Activated naive CD8-positive, alpha-beta T cell treated with anti-CD3 and anti-CD28 coated beads for 36 hours (primary cell): Measurements from ENCODE around the gene TYW1B. TPM values are rescaled to one million over a fixed set of nuclear protein-coding genes. Genes with fewer than 3 reads are reported as not detected.
"Not testable (repeated sequence)": the region's sequence is repeated elsewhere in the genome, so short reads cannot be mapped to it uniquely, and the experiment has no call there.

Experiments used
- DNase-seq: peaks from one replicate; pipeline ENCODE4 v3.0.0; 2021
- H3K27ac Mint-ChIP-seq: one replicate; pipeline ENCODE4 v1.8.0; 2022; ENCODE audit warnings: mild to moderate bottlenecking, moderate library complexity, mixed read lengths
- H3K27me3 Mint-ChIP-seq: one replicate; pipeline ENCODE4 v1.8.0; 2022; ENCODE audit warnings: mild to moderate bottlenecking, mixed read lengths
- H3K36me3 Mint-ChIP-seq: one replicate; pipeline ENCODE4 v1.8.0; 2021; ENCODE audit warnings: mild to moderate bottlenecking, mixed read lengths
- H3K4me1 Mint-ChIP-seq: one replicate; pipeline ENCODE4 v1.8.0; 2021; ENCODE audit warnings: mixed read lengths
- H3K4me3 Mint-ChIP-seq: one replicate; pipeline ENCODE4 v1.8.0; 2022; ENCODE audit warnings: mild to moderate bottlenecking, moderate library complexity, mixed read lengths
- H3K9me3 Mint-ChIP-seq: one replicate; pipeline ENCODE4 v1.8.0; 2022; ENCODE audit warnings: mixed read lengths
- total RNA-seq, 2 experiments: library from RNA; stranded (reverse); gene quantifications; one replicate each; pipeline ENCODE4 v1.2.3, GENCODE V29; 2021

The TYW1B gene
- total RNA-seq, 2 experiments from 2014 or later, result 3.7 to 3.8 TPM

DNA sequence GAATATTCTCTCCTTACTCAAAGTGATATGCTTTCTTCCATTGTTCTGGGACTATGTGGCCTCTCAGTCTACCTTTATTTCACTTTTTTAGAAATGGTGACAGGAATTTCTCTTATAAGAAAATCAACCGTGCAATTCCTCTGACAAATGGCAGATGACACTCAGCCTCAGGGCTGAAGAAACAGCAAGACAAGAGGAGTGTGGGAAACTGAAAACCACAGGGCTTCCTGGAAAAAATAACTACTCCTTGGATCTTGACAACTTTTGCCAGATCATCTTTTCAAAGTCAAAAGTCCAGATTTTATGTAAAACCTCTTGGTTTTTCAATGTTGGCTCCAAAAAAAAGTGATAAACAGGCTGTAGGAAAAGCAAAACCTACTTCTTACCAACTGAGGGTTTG is 121.5 kb downstream of the TYW1B start:
- no peak overlapping the region for H3K27ac Mint-ChIP-seq
- no peak for DNase-seq
- H3K36me3 Mint-ChIP-seq, result peaks cover 42% of the 10 kb centered on the region
- H3K9me3 Mint-ChIP-seq, result peaks cover 4% of the 10 kb centered on the region
- no peaks in the 10 kb centered on the region for H3K27me3 Mint-ChIP-seq
- H3K4me1 Mint-ChIP-seq, result no peaks in the 10 kb centered on the region
- no peak overlapping the region for H3K4me3 Mint-ChIP-seq

DNA sequence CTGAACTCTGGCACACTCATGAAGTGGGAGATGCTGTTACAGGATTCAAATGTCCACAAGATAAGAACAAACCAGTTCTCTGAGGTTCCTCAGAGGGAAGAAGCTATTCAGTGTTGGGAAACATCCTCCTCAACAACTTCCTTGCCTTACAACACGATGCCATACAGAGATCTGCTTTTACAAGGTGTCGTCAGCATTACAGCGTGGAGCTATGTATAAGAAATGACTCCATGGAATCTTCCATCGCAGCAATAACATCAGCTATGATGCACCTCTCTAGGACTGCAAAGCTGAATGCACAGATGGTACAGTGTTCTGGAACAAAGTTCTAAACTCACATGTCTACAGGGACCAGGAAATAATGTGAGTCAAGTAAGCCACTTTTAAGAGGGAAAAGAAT is 122.3 kb downstream of the TYW1B start:
- H3K9me3 Mint-ChIP-seq, H3K27me3 Mint-ChIP-seq, H3K4me1 Mint-ChIP-seq, H3K4me3 Mint-ChIP-seq, DNase-seq, H3K27ac Mint-ChIP-seq: not testable (repeated sequence)
- peaks cover 39% of the 10 kb centered on the region for H3K36me3 Mint-ChIP-seq

DNA sequence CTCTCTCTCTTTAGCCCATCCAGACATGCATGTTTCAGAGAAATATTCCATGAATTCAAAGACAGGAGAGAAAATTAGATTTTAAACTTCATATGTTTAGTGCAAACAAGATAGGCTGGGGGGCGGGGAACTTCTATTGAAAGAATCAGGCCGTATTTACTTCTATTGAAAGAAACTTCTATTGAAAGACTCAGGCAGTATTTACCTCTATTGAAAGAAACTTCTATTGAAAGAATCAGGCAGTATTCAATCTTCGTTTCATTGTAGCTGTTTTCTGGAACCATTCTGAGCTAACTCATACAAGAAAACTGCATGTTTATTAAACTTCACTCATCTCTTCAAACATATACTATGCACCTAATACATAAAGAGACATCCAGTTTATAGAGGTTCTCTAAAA is 123.1 kb downstream of the TYW1B start:
- Mint-ChIP-seq H3K27me3 (no peaks in the 10 kb centered on the region), H3K4me1 (no peaks in the 10 kb centered on the region)

DNA sequence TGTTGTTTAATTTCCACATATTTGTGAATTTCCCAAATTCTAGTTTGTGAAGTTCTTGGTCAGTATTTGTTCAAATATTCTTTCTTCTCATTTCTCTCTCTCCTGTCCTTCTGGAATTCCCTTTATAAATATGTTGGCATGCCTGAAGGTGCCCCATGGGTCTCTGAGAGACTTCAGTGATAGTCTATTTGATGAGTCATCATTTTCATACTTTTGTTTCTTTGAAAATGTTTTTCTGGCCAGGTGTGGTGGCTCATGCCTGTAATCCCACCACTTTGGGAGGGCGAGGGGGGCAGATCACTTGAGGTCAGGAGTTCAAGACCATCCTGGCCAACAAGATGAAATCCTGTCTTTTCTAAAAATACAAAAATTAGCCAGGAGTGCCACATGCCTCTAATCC is 127.5 kb downstream of the TYW1B start:
- DNase-seq, H3K4me3 Mint-ChIP-seq, H3K27me3 Mint-ChIP-seq, H3K9me3 Mint-ChIP-seq, H3K27ac Mint-ChIP-seq, H3K36me3 Mint-ChIP-seq, H3K4me1 Mint-ChIP-seq: not testable (repeated sequence)

More for the DNA sequence above, 123.1 kb downstream of the TYW1B start:
- no peak overlapping the region for H3K4me3 Mint-ChIP-seq
- H3K9me3 Mint-ChIP-seq, result peaks cover 4% of the 10 kb centered on the region
- H3K36me3 Mint-ChIP-seq, result peaks cover 33% of the 10 kb centered on the region
- no peak for DNase-seq
- H3K27ac Mint-ChIP-seq, result no peak overlapping the region

DNA sequence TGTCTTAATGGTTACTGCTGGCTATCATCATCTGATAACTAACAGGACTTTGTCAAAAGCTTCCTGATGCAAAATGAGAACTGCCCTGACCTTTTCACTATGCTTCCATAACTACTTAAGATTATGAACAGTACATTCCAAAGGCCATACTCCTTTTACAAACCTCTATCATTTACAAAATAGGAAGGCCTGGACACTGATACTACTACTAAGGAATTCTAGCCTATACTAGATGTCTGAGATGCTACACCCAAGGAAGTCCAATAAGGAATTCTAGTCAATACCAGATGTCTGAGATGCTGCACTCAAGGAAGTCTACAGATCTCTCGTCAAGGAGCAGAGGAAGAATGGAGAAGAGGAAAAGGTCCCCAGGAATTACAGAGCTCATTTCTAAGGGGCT is 130.9 kb downstream of the TYW1B start:
- peaks cover 11% of the 10 kb centered on the region for H3K36me3 Mint-ChIP-seq
- H3K27me3 Mint-ChIP-seq, H3K27ac Mint-ChIP-seq, H3K4me1 Mint-ChIP-seq, DNase-seq, H3K9me3 Mint-ChIP-seq, H3K4me3 Mint-ChIP-seq: not testable (repeated sequence)

DNA sequence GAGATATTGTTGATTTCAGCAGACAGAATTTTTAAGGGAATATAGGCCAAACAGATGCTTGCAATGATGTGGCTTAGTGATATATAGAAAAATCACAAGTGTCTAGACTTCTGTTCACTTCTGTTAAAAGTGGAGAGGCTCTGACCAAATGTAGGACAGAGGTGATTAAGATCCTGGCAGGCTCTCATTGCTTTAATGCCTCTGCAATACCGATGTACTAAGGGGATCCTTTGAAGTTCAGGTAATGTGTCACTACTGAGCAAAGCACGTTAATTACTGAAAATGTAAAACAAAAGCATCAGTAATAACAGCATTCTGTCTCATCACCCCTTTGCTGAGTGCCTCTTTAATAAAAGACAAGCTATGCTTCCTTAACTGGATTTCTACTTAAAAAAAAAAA is 131.4 kb downstream of the TYW1B start:
- not testable (repeated sequence) for H3K27me3 Mint-ChIP-seq, H3K27ac Mint-ChIP-seq, H3K36me3 Mint-ChIP-seq, H3K9me3 Mint-ChIP-seq, H3K4me1 Mint-ChIP-seq, H3K4me3 Mint-ChIP-seq, DNase-seq

DNA sequence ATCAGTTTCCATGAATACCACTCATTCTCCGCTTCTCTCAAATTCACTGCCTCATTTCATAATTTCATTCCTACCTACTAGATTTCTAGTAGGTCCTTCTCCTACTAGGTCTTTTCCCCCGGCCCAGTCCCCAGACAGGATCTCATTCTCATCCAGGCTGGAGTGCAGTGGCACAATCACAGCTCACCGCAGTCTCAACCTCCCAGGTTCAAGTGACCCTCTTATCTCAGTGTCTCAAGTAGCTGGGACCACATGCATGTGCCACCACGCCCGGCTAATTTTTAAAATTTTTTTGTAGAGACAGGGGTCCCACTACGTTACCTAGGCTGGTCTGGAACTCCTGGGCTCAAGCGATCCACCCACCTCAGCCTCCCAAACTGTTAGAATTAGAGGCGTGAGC is 132.5 kb downstream of the TYW1B start:
- H3K4me3 Mint-ChIP-seq, H3K36me3 Mint-ChIP-seq, H3K9me3 Mint-ChIP-seq, H3K4me1 Mint-ChIP-seq, H3K27me3 Mint-ChIP-seq, DNase-seq, H3K27ac Mint-ChIP-seq: not testable (repeated sequence)

DNA sequence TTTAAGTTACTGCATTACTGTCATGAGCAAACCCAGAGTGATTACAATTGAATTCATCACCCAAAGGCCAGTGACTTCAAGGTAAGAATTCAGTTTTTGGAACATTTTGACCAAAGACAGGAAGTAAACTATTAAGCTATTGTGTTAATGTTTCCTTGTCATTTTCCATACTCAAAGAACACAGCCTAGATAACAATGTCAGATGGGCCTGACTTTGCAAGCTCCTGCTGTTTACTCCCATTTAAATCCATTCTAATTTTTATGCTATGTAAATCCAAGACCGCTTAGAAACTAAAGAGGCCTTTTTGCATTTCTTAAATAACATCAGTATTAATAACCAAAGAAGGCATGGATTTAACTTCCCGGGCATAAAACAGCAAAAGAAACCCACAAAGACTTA is 136.6 kb downstream of the TYW1B start:
- H3K36me3 Mint-ChIP-seq, result peaks cover 12% of the 10 kb centered on the region

DNA sequence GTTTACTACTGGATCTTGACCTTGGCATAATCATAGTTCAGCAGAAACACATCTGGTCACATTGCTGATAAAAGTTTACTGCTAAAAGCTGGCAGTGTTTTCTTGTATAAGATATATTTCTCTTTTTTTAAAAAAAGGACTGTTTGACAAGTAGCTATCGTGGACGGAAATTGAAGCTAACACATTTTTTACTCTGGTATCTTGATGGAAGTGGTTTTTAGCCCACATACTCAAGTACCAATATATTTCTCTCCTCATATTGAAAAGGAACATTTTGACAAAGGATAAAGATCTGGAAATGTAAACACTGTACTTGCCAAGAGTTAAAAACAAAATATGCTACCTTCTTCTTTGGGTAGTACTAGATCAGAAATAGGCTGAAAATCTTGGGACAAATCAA is 137.8 kb downstream of the TYW1B start:
- not testable (repeated sequence) for H3K4me3 Mint-ChIP-seq, DNase-seq, H3K27ac Mint-ChIP-seq, H3K4me1 Mint-ChIP-seq, H3K27me3 Mint-ChIP-seq, H3K9me3 Mint-ChIP-seq
- H3K36me3 Mint-ChIP-seq, result peaks cover 14% of the 10 kb centered on the region

More for the DNA sequence above, 136.6 kb downstream of the TYW1B start:
- H3K9me3 Mint-ChIP-seq, H3K4me3 Mint-ChIP-seq, H3K27me3 Mint-ChIP-seq, H3K27ac Mint-ChIP-seq, H3K4me1 Mint-ChIP-seq, DNase-seq: not testable (repeated sequence)

DNA sequence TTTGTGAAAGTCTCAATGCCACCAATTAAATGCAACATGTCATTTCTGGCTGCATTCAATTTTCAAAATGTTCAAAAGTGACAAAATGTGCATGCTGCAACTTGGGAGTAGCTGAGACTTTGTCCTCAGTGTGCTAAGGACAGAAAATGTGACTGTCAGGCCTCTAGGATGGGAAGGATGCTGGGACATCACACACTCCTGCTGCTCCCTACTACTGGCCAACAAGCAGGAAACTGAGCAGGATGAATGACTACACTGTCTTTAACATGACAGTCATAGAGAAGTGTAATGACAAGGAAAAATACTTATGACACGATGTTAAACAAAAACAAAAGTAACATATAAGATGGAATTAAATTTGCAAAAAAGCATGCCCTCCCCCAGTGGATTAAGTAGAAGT is 138.7 kb downstream of the TYW1B start:
- H3K27ac Mint-ChIP-seq, H3K4me1 Mint-ChIP-seq, H3K27me3 Mint-ChIP-seq, H3K36me3 Mint-ChIP-seq, DNase-seq, H3K9me3 Mint-ChIP-seq, H3K4me3 Mint-ChIP-seq: not testable (repeated sequence)

DNA sequence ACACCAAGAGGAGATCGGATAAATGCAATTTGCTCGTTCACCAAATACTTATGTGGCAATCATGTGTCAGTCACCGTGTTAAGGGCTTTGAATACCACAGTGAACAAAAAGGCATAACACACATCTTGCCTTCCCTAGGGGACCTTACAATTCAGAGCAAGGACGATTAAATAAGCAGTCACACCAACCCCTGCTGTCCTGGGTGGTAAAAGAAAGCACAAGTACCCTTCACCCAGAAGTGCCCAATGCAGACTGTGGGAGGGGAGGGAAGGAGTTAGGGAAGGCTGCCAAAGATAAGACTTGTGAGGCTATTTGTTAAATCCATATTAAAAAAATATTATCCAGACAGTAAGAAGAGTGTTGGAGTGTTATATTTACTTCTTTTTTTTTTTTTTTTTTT is 146.8 kb downstream of the TYW1B start:
- H3K36me3 Mint-ChIP-seq, H3K9me3 Mint-ChIP-seq, H3K4me3 Mint-ChIP-seq, DNase-seq, H3K27ac Mint-ChIP-seq, H3K27me3 Mint-ChIP-seq: not testable (repeated sequence)
- peaks cover 16% of the 10 kb centered on the region for H3K4me1 Mint-ChIP-seq

DNA sequence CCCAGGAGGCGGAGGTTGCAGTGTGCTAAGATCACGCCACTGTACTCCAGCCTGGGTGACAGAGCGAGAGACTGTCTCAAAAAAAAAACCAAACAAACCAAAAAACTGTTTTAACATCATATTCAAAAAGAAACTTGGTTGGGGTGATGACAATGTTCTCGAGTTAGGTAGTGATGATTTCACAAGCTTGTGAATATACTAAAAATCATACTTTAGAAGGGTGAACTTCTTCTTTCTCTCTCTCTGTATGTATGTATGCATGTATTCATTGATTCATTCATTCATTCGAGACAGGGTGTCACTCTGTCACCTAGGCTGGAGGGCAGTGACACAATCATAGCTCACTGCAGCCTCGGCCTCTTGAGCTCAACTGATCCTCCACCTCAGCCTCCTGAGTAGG is 151.1 kb downstream of the TYW1B start:
- not testable (repeated sequence) for H3K4me1 Mint-ChIP-seq, DNase-seq, H3K36me3 Mint-ChIP-seq, H3K9me3 Mint-ChIP-seq, H3K27me3 Mint-ChIP-seq, H3K4me3 Mint-ChIP-seq, H3K27ac Mint-ChIP-seq

DNA sequence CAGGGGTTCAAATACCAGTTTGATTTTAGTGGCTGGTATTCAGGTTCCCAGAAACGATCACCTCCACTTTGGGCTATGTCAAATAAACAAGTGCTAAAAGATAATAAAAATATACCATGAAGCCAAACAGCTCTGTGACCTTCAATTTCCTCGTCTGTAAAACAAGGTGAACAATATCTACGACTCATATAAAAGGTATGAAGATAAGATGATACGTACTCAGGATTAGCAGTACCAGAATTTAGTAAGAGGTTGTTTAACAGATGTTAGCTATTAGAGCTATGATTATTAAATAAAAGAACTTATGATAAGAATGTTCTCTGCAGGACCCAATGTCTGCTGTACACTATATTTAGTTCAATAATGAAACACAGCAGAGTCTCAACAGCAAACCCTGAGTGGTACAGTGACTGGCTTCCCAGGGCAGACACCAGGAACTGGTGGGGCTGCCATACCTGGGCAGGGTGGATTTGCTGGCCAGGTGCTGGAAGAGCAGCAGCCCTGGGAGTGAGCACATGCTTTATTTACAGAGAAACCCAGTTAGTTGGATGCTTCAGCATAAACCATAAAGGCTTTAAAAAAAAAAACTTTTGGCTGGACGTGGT is 151.8 kb downstream of the TYW1B start:
- H3K27me3 Mint-ChIP-seq, H3K9me3 Mint-ChIP-seq, H3K4me3 Mint-ChIP-seq, H3K27ac Mint-ChIP-seq, H3K4me1 Mint-ChIP-seq, H3K36me3 Mint-ChIP-seq, DNase-seq: not testable (repeated sequence)

DNA sequence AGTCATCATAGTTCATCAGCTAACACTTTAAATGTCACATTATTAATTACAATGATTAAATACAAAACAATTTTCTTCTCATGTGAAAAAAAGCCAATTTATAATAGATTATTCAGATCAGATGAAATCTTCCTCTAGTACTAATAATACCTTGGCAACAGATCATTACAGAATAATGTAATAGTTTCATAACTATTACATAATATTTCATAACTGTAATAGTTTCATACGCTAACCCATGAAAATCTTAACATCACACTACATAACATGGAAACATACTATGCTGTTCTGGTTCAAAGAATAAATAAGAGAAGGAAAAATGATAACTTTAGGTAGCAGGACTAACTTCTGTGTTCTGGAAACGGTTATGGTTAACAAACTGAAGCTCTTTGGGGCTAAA is 152.3 kb downstream of the TYW1B start:
- not testable (repeated sequence) for H3K36me3 Mint-ChIP-seq, H3K27me3 Mint-ChIP-seq, H3K4me3 Mint-ChIP-seq, H3K4me1 Mint-ChIP-seq, H3K27ac Mint-ChIP-seq, DNase-seq, H3K9me3 Mint-ChIP-seq

DNA sequence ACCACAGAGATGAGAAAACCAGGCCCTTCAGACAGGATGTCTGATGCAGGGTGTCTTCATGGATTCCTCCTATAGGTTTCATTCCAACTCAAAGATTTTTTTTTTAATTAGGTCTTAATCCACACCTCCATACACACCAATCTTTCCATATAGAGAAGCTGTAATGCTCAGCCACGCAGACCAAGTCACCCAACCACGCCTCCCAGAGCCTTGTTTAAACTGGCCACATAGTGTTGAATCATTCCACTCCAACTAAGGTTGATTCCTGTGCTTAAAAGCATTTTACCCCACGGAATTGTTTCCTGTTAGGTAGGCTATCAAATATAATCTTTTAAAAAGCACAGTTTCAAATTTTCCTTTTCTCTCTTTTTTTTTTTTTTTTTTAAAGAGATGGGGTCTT is 153.6 kb downstream of the TYW1B start:
- H3K4me3 Mint-ChIP-seq, result no peak overlapping the region
- no peaks in the 10 kb centered on the region for H3K27me3 Mint-ChIP-seq
- no peak overlapping the region for H3K27ac Mint-ChIP-seq
- no peak for DNase-seq
- H3K36me3 Mint-ChIP-seq, result no peaks in the 10 kb centered on the region
- H3K9me3 Mint-ChIP-seq, result no peaks in the 10 kb centered on the region
- no peaks in the 10 kb centered on the region for H3K4me1 Mint-ChIP-seq

DNA sequence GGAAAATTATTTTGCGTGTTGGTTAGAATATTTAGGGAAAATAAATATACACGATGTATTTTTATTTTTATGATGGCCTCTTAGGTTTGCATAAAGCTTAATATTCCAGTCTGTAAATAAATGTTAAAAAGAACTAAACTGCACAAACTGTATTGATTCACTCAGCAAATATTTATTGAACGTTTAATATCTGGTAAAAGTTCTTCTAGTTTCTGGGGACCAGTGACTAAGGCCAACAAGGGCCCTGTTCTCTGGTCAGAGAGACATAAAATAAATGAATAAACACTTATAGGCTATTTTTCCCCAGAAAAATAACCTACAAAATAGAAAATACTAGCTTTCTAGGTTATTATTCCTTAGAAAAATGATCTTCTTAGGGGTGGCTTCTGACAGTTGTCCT is 157.2 kb downstream of the TYW1B start:
- H3K27me3 Mint-ChIP-seq, result not testable (repeated sequence)

DNA sequence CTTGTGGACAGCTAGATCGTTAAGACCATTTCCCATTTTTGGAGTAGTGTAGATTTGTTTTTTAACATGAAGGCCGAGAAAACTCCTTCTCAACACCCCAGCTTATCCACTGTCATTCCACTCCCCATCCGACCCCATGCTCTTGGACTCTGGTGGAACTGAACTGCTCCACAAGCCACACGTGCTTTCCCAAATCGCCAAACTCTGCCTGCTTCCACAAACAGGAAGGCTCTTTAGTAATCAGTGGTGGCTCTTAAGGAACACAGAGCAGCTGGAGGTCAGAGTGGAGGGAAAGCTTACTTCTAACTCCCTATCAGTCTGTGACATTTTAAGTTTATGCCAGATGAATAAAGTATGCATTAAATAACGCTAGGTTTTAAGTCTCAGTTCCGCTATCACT is 159.6 kb downstream of the TYW1B start:
- H3K36me3 Mint-ChIP-seq, result peaks cover 15% of the 10 kb centered on the region
- not testable (repeated sequence) for H3K27ac Mint-ChIP-seq, H3K9me3 Mint-ChIP-seq, H3K27me3 Mint-ChIP-seq, DNase-seq, H3K4me1 Mint-ChIP-seq, H3K4me3 Mint-ChIP-seq

More for the DNA sequence above, 157.2 kb downstream of the TYW1B start:
- not testable (repeated sequence) for H3K4me3 Mint-ChIP-seq, DNase-seq, H3K4me1 Mint-ChIP-seq, H3K27ac Mint-ChIP-seq, H3K36me3 Mint-ChIP-seq, H3K9me3 Mint-ChIP-seq
